NCI-H748 (cell line): Measurements from ENCODE around the gene SLC25A19.
"Not testable (repeated sequence)": the region's sequence is repeated elsewhere in the genome, so short reads cannot be mapped to it uniquely, and the experiment has no call there.

ENCODE experiments used
- DNase-seq: peaks from one replicate; lab custom pipeline; 2025; ENCODE audit not compliant: unreplicated experiment; lab: John Stamatoyannopoulos, UW

Gene SLC25A19

DNA sequence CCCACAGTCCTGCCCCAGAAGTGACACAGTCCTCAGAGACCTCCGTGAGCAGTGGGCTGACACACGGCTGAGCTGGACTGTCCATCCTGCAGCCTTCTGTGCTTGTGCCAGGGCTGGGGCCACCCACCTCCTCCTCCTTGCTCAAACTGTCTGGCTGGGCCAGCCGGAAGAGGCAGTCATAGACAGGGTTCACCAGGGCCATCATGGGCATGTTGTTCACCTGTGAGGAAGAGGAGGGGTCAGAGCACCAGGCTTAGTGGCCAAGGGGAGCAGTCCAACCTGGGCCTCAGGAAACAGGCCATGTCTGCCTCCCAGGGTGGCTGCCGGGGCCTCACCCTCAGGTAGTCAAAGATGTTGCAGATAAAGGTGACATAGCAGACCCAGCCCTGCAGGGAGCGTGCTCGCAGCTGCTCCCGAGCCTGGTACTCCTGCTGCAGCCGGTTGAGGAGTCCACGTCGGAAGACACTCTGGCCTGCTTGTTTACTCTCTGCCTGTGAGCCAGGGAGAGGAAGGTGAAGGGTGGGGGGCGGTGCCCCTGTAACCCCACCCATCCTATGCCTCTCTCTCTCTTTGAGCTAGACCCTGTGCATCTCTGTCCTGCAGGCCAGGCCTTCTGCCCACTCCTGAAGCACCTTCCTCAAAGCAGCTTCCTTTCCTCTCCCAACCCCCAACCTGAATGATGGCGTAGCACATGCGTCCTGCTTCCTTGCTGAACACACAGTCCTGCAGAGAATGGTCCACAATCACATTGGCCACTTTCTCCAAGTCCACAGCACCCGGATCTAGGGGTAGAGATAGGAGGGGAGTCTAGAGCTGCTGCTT, 21.6 kb downstream of the SLC25A19 start:
- peak; percentile 18 for DNase-seq

DNA sequence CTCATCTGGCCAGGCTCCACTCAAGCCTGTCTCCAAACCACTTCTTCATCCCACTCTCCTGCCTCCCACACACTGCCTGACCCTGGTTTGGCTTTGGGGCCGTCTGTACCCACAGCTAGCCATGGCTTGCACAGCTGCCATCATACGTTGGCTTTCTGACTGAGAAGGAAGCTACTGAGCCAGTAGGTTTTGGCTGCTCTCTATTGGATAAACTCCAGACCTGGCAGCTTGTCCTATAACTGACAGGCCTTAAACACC, 22.2 kb downstream of the SLC25A19 start:
- DNase-seq, result no peak

DNA sequence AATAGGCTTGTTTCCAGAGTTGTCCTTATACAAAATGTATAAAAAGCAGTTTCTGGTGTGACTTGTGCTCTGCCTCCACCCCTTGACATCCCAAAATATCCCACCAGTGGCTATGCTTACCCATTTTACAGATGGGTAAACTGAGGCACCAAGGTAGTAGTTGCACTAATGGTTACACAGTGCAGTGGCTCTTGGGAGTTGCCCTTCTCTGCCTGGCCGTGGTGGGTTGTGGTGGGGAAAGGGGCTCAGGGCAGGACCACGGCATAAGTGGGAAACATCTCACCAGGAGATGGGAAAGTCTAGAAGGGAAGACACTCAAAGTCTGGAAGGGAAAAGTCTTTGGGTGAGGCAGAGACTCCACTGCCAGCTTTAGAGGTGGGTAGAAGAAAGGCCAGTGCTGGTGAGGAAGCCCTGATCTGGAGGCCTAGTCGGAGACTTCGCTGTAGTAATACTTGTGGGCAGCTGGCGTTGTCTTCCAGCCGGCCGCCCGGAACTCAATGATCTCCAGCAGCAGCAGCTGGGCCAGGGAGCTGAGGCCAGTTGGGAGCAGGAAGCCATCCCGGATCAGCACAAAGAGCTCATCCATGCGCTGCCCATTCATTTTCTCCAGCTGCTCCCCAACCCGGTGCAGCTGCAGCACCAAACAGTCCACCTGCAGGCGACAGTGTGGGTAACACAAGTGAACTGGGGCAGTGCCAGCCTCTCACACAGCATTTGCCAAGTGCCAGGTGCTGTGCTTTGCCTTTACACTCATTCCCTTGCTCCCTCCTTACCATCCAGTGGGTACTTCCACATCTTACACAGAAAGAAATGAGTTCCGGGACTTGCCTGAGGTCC, 22.7 kb downstream of the SLC25A19 start:
- DNase-seq, result no peak

DNA sequence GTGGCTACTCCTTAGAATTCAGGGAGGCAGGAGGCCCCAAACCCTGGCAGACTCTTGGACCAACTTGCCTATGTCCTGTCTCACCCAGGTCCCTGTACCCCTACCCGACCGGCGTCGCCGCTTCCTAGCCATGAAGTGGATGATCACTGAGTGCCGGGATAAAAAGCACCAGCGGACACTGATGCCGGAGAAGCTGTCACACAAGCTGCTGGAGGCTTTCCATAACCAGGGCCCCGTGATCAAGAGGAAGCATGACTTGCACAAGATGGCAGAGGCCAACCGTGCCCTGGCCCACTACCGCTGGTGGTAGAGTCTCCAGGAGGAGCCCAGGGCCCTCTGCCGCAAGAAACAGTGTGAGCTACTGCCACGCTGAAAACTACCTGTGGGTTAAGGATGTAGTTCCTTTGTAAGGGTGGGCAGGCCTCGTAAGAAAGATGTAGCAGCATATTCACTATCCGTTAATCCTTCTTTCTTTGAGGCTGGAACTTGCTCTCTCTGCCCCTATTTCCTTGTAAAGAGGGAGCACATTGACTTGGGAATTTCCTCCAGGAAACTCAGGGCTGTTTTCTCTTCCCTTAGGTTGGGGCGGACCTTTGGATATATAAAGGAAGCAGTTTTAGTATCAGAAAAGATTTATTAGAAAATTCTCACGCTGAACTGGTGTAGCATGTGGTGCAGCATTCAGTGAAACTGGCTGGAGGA, 23.5 kb downstream of the SLC25A19 start:
- DNase-seq, result no peak

DNA sequence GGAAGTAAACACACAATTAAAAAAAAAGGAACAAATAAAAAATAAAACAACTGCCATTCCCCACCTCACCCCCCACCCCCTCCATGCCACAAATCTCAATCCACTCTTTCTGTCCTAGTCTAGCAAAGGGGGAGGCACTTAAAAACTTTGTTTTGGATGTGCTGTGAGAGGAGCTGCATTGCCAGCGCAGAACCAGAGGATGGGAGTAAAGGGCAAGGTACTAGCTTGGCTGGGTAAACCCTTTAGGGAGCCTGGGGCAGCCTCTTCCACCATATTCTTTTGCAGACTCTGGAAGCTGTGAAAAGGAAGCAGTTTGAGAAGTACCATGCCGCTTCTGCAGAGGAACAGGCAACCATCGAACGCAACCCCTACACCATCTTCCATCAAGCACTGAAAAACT, 26.2 kb downstream of the SLC25A19 start:
- DNase-seq, result no peak

DNA sequence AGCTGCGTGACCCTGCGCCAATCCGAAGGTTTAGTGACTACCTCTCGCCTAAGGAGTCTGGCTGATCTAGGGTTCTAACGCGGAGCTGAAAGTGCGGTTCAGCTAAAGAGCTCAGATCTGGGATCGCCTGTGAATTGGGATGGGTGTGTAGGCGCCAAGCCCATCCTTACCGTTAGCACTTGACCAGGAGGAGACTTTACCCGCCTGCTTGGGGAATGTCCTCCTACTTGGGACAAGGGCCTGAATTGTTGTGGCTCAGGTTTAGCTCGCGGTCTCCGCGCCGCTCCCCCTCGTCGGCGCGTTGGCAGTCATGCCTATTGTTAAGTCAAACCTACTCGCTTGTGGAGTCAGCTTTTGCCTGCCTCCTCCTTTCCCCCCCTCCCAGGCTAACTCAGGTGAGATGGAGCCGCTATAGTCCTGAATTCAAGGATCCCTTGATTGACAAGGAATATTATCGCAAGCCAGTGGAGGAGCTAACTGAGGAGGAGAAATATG, 27.1 kb downstream of the SLC25A19 start:
- DNase-seq, result peak; percentile 46

DNA sequence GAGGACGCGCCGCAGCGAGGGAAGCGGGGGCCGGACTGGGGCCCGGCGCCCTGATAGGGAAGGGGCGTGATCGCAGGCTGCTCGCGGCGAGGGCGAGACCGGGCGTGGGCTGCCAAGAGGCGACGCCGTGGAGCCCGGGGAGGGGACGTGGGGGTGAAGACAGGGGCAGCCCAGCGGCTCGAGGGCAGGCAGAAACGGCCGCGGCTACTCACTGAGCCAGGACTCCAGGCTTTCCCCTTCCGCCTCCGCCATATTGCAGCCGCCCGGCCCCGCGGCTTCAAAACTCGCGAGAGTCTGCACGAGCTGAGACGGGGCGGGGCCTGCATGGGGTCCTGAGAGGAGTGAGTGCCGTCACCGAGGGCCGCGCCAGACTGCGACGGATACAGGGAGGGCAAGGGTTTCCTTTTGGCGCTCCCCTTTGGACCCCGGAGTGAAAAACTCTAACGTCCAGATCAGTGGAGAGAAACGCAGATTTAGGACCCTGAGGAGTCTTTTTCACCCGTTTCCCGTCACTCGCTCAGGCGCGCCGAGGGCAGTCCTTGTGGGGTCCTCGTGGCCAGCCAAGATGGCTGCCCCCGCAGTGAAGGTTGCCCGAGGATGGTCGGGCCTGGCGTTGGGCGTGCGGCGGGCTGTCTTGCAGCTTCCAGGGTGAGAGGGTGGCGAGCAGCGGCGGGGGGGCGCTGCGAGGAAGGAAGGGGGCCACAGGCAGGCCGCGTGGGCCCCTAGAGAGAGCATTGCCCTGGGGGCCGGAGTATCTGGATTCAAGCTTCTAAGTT, 27.7 kb downstream of the SLC25A19 start, which contains the start of the genes GGA3 and MRPS7:
Gene GGA3 (minus strand): TSS at position 271 of the 776 bp plus-strand sequence. CDS start 19 bp downstream, at position 252.
Gene MRPS7 (plus strand): TSS at position 544 of the 776 bp plus-strand sequence. CDS start 22 bp downstream, at position 566.
- DNase-seq, result peak; percentile 89

DNA sequence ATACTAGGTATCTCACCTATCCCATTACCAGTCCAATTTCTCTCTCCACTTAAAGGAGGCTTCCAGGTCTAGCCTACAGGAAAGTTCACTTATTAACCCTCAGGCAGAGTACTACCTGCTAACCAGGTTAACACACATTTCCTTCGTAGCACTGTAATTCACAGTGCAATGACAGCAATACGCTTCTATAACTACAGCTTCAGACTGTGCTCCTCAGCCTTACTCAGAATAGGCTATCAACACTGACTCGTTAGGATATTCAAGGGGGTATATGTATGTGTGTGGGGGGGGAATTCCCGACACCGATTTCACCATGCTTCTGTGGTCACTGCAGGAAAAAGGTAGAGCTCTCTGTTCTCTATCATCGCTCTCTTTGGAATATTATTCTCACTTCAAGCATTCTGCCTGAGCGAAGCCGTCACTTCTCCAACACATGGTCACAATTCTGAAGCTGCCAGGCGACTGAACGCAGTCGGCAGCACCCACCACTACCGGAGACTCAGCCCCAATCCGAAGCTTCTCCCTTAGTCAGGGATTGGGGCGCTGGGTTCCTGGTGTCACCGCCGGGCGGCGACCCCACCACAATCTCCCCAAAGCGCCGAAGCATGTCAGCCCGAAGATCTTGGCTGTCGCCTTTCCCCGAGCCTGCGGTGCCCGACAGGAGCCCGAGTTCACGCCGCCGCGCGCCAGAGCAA, 28.4 kb downstream of the SLC25A19 start:
- DNase-seq, result no peak

DNA sequence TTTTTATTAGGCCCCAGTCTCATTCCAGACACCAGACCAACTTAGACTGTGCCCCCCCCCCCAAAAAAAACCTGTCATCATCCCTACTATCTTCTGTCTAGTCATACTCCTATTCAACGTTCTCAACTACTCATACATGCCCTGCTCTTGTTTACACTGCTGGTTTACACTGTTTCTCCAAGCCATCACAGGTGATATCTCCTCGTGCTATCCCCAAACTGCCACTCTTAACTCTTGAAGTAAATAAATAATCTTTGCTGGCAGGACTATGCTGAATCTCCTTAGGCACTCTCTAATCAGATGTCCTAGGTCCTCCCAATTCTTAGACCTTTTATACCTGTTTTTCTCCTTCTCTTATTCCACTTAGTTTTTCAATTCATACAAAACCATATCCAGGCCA, 32.0 kb downstream of the SLC25A19 start:
- DNase-seq, result not testable (repeated sequence)

DNA sequence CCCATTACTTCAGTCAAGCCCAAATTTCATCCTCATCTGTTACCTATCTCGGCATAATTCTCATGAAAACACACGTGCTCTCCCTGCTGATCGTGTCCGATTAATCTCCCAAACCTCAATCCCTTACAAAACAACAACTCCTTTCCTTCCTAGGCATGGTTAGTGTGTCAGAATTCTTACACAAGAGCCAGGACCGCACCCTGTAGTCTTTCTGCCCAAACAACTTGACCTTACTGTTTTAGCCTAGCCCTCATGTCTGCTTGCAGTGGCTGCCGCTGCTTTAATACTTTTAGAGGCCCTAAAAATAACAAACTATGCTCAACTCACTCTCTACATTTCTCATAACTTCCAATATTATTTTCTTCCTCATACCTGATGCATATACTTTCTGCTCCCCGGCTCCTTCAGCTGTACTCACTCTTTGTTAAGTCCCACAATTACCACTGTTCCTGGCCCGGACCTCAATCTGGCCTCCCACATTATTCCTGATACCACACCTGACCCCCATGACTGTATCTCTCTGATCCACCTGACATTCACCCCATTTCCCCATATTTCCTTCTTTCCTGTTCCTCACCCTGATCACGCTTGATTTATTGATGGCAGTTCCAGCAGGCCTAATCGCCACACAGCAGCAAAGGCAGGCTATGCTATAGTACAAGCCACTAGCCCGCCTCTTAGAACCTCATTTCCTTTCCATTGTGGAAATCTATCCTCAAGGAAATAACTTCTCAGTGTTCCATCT, 33.1 kb downstream of the SLC25A19 start:
- DNase-seq, result not testable (repeated sequence)

DNA sequence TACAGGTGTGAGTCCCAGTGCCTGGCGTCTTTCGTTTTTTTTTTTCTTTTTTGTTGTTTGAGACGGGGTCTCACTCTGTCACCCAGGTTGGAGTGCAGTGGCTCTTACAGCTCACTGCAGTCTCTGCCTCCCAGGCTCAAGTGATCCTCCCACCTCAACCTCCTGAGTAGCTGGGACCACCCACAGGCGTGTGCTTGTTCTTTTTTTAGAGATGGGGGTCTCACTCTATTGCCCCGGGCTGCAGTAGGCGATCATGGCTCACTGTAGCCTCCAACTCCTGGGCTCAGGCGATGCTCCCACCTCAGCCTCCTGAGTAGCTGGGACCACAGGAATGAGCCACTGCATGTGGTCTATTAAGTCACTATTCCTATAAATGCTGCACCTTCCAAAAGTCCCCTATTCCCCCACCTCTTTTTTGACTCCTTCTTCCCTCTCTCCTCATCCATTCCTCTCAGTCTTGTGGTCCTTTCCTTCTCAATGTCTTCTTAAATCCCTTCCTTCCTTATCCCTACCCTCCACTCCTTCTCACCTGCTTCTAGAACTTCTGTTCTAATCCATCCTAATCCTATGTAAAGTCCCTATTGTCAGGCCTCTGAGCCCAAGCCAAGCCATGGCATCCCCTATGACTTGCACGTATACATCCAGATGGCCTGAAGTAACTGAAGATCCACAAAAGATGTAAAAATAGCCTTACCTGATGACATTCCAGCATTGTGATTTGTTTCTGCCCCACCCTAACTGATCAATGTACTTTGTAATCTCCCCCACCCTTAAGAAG, 37.0 kb downstream of the SLC25A19 start:
- no peak for DNase-seq

DNA sequence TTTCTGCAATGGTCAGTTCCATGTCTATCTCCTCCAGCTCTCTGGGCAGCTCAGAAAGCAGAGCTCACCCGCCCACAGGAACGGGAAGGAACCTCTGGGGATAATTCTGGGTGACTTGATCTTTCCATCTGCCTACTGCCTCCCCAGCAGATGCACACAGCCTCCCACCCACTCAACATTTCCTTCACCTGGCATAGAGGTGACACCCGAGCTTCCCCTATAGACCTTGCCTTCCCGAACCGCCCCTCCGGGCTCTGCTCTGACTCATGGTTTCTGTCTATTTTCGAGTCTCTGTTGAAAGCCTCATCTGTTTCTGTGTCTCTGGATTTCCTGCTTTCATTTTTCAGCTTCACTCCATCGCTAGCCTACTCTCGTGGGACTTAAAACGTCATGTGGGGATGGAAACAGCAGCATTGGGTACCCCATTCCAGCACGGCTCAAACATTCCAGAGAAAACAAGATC, 39.2 kb downstream of the SLC25A19 start:
- no peak for DNase-seq

DNA sequence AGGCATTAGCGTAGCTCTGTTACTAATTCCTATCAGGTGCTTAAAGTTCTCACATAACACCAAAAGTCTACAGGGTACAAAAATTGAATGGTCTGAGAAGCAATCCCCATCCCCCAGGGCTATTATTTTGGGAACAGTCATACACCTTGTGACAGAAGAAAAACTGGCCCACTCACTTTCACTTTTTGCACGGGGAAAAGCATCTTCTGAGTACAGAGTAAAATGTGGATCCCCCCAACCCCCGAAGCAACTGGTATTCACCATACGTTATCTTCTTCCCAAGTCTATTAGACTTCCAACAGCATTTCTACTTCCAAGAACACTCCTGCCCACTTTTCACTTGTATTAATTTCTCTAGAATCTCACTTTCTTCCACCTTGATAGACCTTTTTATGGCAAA, 39.7 kb downstream of the SLC25A19 start:
- no peak for DNase-seq

DNA sequence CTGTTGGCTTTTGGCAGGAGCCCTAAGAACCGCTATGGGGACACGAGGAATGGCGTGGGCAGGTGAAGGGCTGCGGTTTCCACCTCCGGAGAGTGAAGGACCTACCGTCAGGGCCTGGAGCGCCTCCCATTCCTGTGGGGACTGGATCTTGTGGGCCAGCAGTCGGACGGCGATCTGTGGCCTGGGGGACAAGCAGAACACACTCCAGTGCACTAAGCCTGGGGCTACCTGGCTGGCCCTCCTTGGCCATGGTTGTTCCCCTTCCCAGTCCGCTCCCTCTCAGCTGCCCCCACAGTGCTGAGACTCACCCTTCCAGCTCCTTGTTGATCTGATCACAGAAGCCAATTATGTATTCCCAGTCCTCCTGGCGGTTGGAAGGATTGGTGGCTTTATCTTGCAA, 42.8 kb downstream of the SLC25A19 start:
- DNase-seq, result no peak

DNA sequence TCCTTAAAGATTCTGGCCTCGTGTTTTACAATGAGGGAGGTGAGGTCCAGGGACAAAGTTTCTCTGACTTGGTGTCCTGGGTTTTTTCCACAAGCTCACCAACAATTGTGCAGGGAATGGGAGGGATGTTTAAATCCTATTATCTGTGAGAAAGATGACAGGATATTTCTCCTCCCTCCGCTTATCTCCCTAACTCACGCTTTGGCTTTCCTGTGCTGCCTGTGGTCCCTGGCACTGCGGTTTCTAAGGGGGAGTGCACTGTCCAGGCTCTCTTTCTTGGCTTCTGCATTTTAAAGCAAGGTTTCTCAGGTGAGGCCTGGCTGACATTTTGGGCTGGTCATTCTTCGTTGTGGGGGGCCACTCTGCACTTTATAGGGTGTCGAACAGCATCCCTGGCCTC, 44.2 kb downstream of the SLC25A19 start:
- DNase-seq, result no peak

DNA sequence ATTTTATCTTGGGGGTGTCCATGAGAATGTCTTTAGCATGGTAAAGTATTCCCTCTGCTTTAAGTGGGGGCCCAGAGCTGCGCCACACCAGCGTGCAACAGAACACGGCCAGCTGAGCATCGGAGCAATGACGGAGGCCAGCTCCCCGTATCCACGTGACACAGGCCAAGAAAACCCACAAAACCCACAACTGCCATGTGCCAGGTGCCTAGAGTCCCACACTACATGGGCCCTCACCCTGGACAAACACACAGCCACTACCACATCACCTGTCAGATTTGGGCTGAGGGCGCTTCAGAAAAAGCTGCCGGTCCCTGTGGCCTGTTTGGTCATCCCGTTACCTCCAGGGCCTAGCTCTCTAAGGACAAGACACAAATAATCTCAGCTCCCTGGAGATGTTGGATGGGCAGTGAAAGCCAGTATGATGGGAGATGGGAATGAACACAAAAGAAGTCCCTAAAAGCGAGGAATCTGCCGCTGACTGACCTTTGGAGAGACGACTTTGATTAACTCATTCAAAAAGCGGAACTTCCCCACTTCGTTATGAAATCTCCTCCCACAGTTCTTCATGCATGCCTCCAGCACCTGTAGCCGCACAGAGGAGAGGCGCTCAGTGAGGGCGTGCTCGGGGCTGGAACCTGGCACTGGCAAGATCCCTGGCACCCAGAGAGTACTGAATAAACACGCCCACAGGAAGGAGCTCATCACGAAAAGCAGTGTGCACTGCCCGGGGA, 44.9 kb downstream of the SLC25A19 start:
- no peak for DNase-seq

DNA sequence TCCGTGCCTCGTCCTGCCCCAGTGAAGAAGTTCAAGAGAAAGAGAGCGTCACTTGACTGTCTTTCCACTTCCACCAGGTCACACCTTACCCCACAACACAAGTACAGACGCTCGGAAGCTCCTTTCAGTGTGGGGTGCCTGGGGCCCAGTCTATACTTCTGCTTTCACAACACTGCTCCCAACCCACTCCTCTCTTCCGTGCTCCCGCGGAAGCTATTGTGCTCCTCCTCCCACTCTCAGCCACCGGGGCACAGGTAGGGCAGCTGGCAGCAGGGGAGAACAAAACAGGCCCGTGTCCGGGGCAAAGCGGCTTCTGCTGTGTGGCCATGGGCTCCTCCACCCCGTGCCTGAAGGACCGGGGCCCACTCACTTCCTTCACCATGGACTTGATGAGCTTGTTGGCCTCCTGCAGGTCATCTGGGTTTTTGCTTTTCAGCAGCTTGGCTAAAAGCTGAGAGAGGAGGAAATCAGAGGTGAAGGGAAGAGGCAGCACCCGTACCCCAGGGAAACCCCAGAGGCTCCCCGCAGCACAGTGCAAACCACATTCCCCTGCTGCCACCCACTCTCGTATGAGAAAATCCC, 46.7 kb downstream of the SLC25A19 start:
- DNase-seq, result no peak
